GM18526 (cell line): Measurements from ENCODE around the gene EDRF1.

ENCODE experiments used
- POLR2A ChIP-seq: IDR thresholded peaks from 3 replicates; pipeline ENCODE4 v1.6.1; 2011; ENCODE audit not compliant: insufficient read length; ENCODE audit errors: extremely low read depth

The EDRF1 gene

DNA sequence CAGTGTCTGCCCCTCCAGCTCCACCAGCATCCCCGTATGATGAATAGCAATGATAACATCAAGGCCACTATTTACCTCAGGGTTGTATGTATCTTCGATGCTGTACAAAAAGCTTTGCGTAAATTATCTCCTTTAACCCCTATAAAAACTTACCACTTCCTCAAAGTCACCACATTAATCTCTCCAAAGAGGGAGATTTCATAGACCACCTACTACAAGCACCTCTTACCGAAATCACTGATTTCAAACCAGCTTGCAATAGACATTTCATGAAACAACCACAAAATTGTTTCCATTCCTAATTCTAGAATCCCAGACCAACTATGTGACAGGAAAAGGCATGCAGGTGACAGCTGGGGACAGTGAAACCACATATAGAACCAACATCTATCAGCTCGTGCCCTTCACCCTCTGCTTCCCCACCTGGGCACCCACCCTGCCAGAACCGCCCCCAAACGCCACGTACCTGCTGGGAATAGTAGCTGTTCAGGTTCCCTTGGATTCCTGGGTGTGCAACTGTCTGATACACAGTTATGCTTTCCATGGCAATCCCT, 76.2 kb downstream of the EDRF1 start:
- no peak for TF ChIP-seq POLR2A

DNA sequence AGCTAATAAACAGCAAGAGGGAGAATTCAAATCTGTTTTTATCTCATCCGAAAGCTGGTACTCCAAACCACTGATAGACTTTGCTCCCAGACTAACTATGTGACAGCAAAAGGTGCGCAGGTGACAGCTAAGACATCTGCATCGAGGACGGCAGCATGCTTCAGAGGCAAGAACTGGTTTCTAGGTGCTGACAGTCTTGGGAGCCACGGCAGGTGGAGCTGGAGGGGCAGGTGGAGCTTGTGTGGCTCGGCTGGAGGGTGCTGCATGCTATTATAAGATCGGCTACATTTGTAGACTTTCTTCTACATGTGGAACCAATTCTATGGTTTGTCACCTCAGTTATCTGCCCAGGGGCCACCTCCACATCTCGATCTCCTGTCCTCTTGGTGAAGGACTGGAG, 77.9 kb downstream of the EDRF1 start:
- no peak for TF ChIP-seq POLR2A

DNA sequence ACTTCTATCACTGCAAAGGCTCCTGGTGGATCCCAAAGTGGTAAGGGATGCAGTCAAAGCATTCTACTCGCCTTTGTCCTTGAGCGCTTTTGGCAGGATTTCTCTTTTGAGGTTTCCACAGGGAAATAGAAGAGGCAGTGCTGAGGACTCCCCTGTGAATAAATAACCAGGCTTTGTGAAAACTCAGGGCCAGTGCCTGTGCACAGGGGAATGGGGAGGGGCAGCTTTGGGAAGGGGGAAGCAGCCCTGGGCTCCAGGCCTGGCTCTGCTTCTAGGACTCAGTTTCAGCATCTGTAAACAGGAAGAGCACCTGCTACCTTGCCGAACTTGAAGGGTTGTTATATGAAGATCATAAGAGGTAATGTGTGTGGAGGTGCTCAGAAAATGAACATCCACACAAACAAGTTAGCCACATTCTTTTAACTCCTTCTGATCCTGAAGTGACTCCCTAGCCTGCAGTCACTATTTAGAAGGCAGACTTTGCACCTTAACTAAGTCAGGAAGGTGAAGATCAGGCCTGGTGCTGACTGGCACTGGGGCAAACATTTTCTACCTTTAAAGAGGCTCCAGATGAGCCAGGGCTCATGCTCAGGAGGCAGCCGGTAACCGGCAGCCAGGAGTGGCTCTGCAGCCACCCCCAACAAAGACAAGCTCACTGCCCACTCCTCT, 78.6 kb downstream of the EDRF1 start:
- no peak for TF ChIP-seq POLR2A

DNA sequence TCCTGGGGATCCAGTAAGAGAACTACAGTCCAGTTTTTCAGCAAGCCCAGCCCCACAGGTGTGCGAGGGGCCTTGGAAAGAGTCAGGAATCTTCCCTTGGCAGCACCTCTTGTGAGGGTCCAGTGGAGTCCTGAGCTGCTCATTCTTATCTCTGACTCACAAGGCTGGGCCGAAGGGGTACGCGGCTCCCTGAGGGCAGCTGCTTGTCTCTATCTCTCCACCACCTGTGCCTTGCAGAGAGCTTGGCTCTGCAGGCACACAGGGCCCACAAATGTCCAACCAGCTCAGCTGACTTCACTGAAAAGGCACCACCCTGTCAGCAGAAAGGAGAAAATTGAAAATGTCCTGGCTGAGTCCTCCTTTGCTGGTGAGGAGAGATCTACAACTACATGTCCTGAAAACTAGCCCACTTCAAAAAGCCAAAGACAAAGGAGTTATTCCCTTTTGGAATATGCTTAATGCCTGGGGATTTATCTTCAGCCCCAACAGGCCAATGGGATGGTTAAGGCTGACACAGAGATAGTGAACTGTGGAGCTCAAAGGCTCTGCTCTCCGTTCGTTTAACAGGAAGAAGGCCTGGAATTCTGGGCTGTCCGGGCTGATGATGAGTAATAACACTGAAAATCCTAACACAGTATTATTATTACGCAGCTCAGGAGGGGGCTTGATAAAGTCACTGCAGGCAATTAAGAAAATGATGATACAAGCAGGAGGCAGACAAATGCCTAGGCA, 80.1 kb downstream of the EDRF1 start:
- TF ChIP-seq POLR2A: no peak

DNA sequence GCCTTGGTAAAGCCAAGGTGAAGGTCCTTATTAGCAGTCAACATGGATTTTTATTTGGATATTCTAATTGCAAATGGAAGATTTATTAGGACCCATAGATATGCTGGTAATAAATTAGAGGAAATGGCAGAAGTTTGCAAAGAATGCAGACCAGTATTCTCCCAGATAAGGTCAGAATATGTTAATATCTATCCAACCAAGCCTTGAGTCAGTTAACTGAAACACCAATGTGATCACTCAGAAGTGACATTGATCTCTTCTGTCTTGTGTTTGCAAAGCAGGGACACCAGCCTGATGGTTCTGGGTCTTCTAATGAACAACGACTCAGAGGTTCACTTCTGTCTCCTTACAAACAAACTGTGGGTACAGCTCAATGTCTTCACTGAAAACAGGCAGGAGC, 82.1 kb downstream of the EDRF1 start:
- TF ChIP-seq POLR2A: no peak

DNA sequence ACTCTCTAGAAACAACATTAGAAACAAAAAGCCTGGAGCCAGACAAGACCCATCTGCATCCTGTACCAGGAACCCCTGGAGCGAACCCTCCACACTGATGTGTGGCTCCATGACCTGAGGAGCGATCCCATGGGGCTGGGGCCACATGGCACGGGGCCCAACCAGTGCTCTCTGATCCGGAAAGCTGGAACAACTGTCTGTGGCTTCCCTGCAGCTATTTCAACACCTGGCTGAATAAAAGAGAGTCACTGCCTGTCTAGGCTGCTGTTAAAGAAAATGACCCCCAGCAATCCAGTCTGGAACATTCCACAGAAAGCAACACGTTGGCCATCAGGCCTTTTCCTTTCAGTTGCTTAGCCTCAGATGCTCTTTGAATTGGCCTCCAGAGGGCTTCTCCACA, 82.6 kb downstream of the EDRF1 start:
- TF ChIP-seq POLR2A: no peak

DNA sequence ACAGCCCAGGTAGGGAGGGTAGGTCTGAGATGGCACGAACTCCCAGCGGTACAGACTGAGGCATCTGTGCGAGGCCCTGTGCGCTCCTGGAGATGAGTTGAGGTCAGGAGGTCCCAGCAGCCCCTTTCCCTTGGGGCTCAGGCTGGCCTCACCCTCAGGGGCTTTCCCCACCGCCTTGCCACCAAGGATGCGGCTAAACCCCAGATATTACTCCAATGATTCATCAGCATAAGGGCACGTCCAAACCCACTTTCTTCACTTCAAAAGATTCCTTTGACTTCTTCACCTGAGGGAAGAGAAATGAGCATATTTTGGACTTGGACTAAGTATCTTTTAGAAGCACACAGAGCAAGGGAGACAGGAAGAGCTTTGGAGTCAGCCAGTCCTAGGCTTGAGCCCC, 83.2 kb downstream of the EDRF1 start:
- no peak for TF ChIP-seq POLR2A

DNA sequence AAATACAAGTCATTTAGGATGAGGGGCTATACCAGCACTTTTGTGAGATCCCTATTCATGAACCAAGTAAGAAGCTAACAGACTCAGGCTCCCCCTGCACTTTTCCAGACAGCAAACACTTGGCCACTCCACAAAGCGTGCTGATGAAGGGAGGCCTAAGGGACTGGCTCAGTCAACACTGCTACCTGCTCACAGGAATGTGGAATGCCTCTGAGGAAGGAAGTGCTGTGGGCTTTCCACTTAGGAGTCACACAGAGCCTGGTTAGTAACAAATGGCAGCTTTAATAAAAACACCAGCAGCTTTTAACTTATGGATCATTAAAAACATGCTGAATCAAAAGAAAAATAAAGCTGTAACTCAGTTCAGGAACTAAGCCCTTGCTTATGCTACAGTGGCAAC, 88.5 kb downstream of the EDRF1 start:
- no peak for TF ChIP-seq POLR2A

DNA sequence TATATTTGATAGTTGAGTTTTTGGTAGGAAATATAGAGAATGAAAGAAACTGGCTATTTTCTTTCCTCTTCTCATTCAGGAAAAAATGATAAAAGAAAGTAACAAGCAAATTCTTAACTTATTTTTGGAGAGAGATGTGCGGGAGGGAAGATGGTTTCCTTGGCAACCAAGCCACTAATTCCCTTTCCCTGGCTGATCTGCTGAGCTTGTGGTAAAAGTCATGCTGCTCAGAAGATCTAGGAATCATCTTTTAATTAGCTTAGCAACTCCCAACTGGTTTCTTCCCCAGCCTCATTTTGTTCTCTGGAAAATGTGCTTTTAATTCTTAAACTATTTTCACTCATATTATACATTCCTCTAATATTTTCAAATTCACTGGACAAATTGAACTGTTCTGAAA, 91.7 kb downstream of the EDRF1 start:
- TF ChIP-seq POLR2A: no peak

DNA sequence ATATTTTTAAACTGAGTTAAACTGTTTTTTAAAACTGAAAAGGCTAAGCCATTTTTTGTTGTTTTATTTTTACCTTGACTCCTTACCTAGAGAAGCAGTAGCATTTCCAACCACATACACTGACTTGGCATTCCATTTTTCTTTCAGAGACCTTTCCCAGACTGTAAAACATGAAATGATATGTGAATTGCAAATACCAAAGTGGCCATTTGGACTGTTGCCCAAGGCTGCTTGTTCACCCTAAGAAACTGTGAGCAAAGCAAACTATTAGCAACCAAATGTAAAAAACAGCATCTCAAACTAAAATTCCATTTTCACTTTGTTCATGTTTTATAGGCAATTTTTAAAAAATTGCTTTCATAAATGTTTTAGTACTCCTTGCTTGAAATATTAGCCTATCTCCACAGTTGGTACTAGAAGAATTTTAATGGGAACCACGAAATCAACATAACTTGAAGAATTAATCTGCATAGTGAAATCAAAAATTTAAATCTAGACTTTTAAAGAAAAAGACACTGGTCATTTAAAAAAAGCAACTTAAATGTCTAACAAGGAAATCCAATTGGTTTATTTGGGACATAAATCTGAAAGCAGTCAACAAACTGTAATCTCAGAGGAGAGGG, 92.7 kb downstream of the EDRF1 start:
- TF ChIP-seq POLR2A: no peak
